GM12873 (cell line): ENCODE data around the gene GMCL2.
A peak's percentile ranks its signal among the peaks of the same experiment; 100 is the strongest.

Experiments used
- TF ChIP-seq, protein P1 (sequence below): IDR thresholded peaks from 2 replicates; pipeline ENCODE4 v1.5.1; 2012; ENCODE audit warnings: low read depth, mild to moderate bottlenecking, moderate library complexity, low read length, control low read depth; ENCODE audit not compliant: insufficient read depth; ENCODE audit errors: missing control alignments

Gene GMCL2

DNA sequence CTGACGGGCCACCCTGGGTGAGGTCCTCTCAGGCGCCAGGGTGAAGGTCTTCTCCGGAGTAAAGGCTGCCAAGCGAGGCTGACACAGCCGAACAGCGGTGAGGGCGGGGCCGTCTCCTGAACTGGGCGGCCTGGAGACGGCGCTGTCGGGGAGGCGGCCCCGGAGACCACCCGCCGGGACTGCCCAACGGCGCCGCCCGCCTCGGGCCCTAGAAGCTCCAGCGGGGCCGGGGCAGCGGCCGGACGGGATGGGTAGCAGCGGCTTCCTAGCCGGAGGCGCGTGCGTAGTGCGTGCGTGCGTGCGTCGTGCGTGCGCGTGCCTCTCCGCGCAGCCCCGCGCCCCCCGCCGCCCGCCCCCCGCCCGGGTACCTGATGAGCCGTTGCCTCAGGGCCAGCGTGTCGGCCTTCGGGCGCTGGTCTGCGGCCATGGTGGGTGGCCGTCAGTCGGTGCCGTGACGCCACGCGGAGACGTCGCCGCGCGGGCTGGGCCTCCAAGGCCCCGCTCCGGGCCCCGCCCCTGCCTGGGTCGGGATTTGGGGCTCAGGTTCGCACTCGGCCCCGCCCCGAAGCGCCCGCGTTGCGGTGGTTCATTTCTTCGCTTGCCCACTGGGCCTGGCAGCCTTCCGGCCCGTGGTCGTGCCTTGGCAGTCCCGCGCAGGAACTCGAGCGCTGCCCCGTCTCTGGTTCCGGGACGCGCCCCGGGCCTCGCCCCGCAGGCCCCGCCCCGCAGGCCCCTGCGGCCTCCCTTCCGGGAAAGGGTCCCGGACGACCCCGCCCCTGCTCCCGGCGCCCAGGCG lies 45.2 kb upstream of the GMCL2 start, which contains the start of gene PHYKPL:
Gene PHYKPL, minus strand, starts transcription at position 679 of the 796 bp plus-strand sequence. Its CDS starts 252 bp downstream, at position 427.
- TF ChIP-seq, protein P1, sequence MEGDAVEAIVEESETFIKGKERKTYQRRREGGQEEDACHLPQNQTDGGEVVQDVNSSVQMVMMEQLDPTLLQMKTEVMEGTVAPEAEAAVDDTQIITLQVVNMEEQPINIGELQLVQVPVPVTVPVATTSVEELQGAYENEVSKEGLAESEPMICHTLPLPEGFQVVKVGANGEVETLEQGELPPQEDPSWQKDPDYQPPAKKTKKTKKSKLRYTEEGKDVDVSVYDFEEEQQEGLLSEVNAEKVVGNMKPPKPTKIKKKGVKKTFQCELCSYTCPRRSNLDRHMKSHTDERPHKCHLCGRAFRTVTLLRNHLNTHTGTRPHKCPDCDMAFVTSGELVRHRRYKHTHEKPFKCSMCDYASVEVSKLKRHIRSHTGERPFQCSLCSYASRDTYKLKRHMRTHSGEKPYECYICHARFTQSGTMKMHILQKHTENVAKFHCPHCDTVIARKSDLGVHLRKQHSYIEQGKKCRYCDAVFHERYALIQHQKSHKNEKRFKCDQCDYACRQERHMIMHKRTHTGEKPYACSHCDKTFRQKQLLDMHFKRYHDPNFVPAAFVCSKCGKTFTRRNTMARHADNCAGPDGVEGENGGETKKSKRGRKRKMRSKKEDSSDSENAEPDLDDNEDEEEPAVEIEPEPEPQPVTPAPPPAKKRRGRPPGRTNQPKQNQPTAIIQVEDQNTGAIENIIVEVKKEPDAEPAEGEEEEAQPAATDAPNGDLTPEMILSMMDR = peak; percentile 2

DNA sequence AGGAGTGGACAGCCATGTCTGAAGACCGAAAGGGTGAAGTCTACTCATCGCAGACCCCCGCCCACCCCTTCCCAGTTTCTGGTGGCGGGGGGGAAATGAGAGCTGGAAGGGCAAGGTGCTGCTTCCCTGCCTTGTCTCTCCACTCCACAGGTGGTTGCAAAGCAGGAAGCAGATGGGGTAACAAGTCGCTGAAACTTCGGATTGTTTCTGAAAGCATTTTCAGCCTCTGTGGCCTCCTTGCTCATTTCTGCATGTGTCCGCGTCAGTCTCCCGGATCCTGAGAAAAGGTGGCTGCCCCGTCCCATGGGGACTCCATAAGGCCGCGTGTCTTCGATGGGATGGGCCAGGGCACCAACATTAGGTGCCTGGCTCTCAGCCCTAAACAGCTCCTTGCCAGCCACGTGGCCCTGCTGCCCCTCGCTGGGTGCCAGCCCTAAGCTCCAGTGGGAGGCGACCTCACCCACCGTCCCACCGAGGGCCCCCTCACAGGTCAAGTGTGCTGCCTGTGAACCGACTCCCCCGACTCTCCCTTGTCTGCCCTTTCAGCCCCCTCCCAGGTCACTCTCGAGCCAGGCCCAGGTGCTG lies 44.5 kb upstream of the GMCL2 start:
- TF ChIP-seq, protein P1 = no peak

DNA sequence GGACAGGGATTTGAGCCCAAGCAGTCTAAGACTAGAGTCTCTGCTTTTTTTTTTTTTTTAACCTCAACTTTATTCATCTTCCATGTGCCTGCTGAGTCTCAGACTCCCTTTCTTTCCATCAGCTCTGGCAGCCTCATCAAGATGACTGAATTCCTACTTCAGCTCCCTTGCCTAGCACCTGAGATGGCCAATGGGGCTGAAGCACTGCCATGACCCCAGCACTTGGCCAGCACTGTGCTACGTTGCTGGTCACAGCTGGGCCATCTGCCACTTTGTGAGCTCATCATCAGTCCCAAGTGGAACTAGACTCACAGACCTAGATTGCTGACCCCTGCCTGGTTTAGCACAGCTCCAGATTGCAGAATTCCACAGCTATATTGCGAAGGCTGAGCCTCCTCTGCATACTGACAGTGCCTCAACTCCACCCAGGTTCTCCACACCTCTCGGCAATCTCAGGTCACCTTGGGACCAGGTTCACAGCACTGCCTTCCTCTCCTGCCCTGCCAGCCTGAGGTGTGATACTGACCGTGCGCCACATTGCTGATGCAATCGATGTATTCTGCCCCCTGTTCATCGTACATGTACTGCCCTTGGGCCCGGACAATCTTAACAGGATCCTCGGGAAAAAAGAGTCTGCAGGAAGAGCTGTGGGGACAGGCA lies 43.8 kb upstream of the GMCL2 start:
- TF ChIP-seq, protein P1 = no peak

GRCh38 chr5:178229861-178230260 lies 42.7 kb upstream of the GMCL2 start:
- TF ChIP-seq, protein P1 = no peak

DNA sequence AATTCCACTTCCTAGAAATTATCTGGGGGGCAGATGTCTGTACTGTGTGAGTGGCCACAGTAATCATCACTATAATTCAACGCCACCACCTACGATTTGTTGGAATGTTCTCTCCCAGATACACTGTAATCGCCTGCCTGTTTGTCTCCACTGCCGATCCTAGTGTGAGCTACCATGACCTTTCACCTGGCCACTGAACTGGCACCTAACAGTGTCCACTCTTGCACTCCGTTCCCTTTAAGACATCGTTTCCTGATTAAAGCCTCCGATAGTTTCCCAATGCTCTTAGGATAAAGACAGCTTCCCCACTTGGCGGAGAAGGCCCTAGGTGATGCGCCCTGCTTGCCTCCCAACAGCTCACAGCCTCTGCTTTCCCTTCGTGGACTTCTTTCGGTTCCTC lies 41.4 kb upstream of the GMCL2 start:
- TF ChIP-seq, protein P1 = no peak

DNA sequence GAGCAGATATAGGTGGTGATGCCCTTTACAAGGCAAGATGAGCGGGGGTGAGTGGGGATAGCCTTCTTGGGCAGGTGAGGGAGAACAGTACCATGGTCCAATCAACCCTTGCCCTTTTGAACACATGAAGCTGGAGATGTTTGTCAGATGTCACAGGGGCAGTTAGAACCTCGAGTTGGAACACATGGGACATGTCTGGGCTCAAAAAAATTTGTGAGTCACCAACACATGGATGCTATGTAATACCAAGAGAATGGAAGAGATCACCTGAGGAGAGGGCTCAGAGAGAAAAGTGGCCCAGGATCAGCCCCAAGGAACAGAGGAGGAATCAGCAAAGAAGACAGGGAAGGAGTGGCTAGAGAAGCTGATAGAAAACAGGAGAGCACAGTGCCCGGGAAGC lies 40.8 kb upstream of the GMCL2 start:
- TF ChIP-seq, protein P1 = no peak

GRCh38 chr5:178227138-178227659 lies 40.0 kb upstream of the GMCL2 start:
- TF ChIP-seq, protein P1 = no peak
